ENCODE results near the gene NPIPA5.
"Not testable (repeated sequence)": the region's sequence is repeated elsewhere in the genome, so short reads cannot be mapped to it uniquely, and the experiment has no call there.

The NPIPA5 gene

DNA sequence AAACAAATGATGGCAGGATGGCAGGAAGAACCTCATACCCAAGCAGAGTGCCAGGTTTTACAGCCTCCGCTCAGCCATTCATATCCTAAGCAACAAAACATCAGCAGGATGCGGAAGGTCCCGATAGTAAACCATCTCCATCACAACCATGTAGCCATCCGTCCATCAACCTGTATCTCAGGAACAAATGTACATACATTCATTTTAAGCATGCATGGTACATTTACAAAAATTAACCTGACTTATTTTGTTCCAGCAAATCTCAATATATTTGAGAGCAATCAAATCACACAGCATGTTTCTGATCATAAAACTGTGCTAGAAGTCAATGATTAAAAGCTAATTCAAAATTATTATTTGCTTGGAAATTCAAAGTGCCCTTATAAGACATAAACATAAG is at the start of gene NPIPA5:
Gene NPIPA5, minus strand, starts transcription at position 101 of the 400 bp plus-strand sequence. Its CDS starts 0 bp downstream, at position 101.
- DNase-seq (ENCODE audit: low read depth); H3K4me3 ChIP-seq (ENCODE audit: control insufficient read depth, low read depth, low read length): not testable (repeated sequence)

DNA sequence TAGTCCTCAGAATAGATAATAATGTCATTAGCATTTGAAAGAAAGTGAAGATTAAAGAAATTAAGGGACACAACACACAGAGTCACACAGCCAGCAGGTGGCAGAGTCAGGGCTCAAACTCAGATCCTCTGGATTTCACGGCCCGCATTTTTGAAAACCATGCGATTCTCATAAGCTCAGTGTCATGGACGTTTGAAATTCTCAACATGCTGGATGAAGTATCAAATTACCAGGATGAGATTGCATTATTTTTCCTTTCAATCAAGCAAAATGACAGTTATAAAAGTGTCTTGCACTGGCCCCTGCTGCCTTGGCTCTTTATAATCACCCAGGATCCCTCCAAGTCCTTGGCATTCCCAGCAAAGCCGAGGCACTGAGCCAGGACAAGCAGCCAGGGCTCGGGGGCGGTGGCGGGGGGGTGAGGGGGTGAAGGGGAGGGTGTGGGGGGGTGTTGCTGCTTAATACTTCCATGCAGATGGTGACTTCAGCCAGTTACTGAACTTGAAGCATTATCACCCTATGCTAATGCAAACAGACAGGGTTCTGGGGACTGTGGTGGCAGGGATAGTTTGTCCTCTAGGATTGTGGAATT is 49.6 kb upstream of the NPIPA5 start:
- TF ChIP-seq, protein P1, sequence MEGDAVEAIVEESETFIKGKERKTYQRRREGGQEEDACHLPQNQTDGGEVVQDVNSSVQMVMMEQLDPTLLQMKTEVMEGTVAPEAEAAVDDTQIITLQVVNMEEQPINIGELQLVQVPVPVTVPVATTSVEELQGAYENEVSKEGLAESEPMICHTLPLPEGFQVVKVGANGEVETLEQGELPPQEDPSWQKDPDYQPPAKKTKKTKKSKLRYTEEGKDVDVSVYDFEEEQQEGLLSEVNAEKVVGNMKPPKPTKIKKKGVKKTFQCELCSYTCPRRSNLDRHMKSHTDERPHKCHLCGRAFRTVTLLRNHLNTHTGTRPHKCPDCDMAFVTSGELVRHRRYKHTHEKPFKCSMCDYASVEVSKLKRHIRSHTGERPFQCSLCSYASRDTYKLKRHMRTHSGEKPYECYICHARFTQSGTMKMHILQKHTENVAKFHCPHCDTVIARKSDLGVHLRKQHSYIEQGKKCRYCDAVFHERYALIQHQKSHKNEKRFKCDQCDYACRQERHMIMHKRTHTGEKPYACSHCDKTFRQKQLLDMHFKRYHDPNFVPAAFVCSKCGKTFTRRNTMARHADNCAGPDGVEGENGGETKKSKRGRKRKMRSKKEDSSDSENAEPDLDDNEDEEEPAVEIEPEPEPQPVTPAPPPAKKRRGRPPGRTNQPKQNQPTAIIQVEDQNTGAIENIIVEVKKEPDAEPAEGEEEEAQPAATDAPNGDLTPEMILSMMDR (IDR thresholded peaks at IDR 0.05; ENCODE audit: control insufficient read depth, insufficient read depth, low read depth, low read length, missing control alignments): peak; percentile 73
- DNase-seq (ENCODE audit: low read depth): peak; percentile 62
- no peak overlapping the region for H3K4me3 ChIP-seq (ENCODE audit: control insufficient read depth, low read depth, low read length)

DNA sequence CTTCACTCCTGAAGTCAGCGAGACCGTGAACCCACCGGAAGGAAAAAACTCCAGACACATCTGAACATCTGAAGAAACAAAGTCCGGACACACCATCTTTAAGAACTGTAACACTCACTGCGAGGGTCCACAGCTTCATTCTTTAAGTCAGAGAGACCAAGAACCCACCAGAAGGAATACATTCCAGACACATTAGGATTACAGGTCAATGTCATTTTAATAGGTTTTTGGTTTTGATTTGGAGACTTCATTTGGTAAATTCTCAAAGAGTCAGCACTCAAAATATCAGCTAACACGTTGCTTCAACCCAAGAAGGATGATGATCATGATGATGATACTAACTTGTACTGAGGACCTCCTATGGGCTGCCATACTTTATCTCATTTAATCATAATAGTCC is 48.7 kb upstream of the NPIPA5 start:
- no peak for DNase-seq (ENCODE audit: low read depth)
- H3K4me3 ChIP-seq (ENCODE audit: control insufficient read depth, low read depth, low read length): no peak overlapping the region
- TF ChIP-seq, protein P1 (IDR thresholded peaks at IDR 0.05; ENCODE audit: control insufficient read depth, insufficient read depth, low read depth, low read length, missing control alignments): no peak

DNA sequence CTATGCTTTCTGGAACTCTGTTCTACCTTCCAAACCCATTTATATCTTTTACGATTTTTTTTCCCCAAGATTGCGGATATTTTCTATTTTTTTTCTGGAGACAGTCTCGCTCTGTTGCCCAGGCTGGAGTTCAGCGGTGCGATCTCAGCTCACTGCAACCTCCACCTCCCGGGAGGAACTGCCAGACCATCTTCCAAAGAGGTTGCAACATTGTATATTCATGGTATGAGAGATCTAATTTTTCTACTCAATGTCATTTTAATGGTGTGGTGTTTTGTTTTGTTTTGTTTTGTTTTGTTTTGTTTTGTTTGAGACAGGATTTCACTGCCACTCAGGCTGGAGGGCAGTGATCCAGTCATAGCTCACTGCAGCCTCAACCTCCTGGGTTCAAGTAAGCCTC is 47.8 kb upstream of the NPIPA5 start:
- TF ChIP-seq, protein P1 (IDR thresholded peaks at IDR 0.05; ENCODE audit: control insufficient read depth, insufficient read depth, low read depth, low read length, missing control alignments): no peak
- no peak overlapping the region for H3K4me3 ChIP-seq (ENCODE audit: control insufficient read depth, low read depth, low read length)
- DNase-seq (ENCODE audit: low read depth): no peak

DNA sequence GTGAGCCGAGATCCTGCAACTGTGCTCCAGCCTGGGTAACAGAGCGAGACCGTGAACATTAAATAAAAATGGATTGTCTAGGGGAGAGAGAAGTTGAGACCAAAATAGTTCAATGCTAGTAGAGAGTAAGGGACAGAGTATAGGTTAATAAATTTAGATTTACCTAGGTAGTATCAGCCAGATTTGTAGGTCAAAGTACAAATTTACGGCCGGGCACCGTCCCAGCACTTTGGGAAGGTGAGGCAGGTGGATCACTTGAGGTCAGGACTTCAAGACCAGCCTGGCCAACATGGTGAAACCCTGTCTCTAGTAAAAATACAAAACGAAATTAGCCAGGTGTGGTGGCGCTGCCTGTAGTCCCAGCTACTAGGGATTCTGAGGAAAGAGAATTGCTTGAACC is 44.1 kb upstream of the NPIPA5 start:
- TF ChIP-seq, protein P1 (IDR thresholded peaks at IDR 0.05; ENCODE audit: control insufficient read depth, insufficient read depth, low read depth, low read length, missing control alignments): no peak
- H3K4me3 ChIP-seq (ENCODE audit: control insufficient read depth, low read depth, low read length): no peak overlapping the region
- no peak for DNase-seq (ENCODE audit: low read depth)

DNA sequence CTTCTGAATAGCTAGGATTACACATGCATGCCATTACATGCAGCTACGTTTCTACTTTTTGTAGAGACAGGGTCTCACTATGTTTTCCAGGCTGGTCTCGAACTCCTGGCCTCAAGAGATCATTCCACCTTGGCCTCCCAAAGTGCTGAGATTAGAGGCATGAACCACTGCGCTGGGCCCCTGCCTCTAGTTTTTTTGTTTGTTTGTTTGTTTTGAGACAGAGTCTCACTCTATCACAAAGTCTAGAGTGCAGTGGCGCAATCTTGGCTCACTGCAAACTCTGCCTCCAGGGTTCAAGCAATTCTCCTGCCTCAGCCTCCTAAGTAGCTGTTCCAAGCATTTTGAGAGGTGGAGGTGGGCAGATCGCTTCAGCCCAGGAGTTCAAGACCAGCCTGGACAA is 43.6 kb upstream of the NPIPA5 start:
- DNase-seq (ENCODE audit: low read depth); H3K4me3 ChIP-seq (ENCODE audit: control insufficient read depth, low read depth, low read length): not testable (repeated sequence)

DNA sequence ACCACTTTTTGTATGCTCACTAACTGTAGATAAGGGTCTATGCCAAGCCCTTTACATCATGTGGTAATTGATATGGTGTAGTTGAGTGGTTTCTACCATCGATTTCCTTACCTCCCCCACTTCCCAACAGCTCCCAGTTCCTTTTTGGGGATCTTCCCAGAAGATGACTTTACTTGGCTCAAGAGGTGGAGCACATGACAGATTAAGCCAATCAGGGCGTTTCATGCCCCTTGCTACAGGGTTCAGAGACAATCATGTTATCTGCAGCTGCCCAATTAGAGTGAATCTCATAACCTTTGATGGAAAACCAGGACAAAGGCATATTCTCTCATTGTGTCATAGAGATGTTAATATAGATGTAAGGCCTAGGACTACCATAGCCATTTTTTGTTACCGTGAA is 40.1 kb upstream of the NPIPA5 start:
- no peak for DNase-seq (ENCODE audit: low read depth)
- TF ChIP-seq, protein P1 (IDR thresholded peaks at IDR 0.05; ENCODE audit: control insufficient read depth, insufficient read depth, low read depth, low read length, missing control alignments): no peak
- H3K4me3 ChIP-seq (ENCODE audit: control insufficient read depth, low read depth, low read length): no peak overlapping the region

DNA sequence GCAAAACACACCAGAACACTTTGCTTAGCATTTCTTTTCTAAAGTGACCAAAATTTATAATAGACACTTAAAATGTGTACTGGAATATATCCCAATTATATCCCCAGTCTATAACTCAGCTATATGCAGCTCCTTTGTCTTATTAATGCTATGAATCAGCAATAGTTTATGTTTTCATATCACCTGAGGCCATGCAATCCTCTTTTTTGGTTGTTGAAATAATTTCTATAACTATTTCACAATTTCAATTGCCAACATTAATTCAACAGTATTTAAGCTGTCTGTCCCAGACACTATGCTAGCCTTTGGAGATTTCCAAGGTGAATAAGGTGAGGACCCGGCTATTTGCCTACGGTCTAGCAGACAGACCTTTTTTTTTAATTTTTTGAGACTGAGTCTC is 39.1 kb upstream of the NPIPA5 start:
- DNase-seq (ENCODE audit: low read depth): no peak
- H3K4me3 ChIP-seq (ENCODE audit: control insufficient read depth, low read depth, low read length): no peak overlapping the region
- TF ChIP-seq, protein P1 (IDR thresholded peaks at IDR 0.05; ENCODE audit: control insufficient read depth, insufficient read depth, low read depth, low read length, missing control alignments): no peak

All from AG09309 (cell line).